Stomach (tissue), 4 donors: Measurements from ENCODE around the gene PLEKHM3.

Source experiments
- CTCF ChIP-seq, 7 experiments: fragments of 450-650 bp in 4 of 7; fragments of 200-600 bp in 3 of 7; sonication (generic) in 3 of 7; IDR thresholded peaks; one replicate each; pipeline ENCODE4 v1.5.1; 2016 to 2019; ENCODE audit warnings: antibody characterized with exemption in 7 of 7, control low read depth in 2 of 7, mild to moderate bottlenecking in 1 of 7
- POLR2A ChIP-seq, 4 donors: fragments of 450-650 bp; IDR thresholded peaks; one replicate each; pipeline ENCODE4 v1.6.1; 2016; ENCODE audit warnings: antibody characterized with exemption in 4 of 4, control low read depth in 2 of 4, mild to moderate bottlenecking in 1 of 4, moderate library complexity in 1 of 4
- POLR2AphosphoS5 ChIP-seq, 3 donors: sonication (generic); formaldehyde crosslinking; IDR thresholded peaks; one replicate each; pipeline ENCODE4 v1.6.1; 2016; ENCODE audit warnings: antibody characterized with exemption in 3 of 3

- TF ChIP-seq CTCF (IDR thresholded peaks at IDR 0.05): no peak
- TF ChIP-seq POLR2A (IDR thresholded peaks at IDR 0.05): no peak
- TF ChIP-seq POLR2AphosphoS5 (IDR thresholded peaks at IDR 0.05): no peak
Observed at GRCh38 chr2:207911215-207911614, 114.1 kb downstream of the PLEKHM3 start.
